Measurements from ENCODE around the gene MYH8.

GRCh38 chr17:10370016-10370608 lies 51.6 kb downstream of the MYH8 start:
- no peak for TF ChIP-seq CTCF (IDR thresholded peaks at IDR 0.05)
- TF ChIP-seq POLR2A (IDR thresholded peaks at IDR 0.05) = no peak

Data from Peyer's patch (tissue), 4 donors.